ENCODE data around the gene FGD6. TPM values are rescaled to one million over a fixed set of nuclear protein-coding genes. Genes with fewer than 3 reads are reported as not detected.

The FGD6 gene
- total and polyA plus RNA-seq, 2 experiments from 2014 or later, result 12.9 to 32.4 TPM

DNA sequence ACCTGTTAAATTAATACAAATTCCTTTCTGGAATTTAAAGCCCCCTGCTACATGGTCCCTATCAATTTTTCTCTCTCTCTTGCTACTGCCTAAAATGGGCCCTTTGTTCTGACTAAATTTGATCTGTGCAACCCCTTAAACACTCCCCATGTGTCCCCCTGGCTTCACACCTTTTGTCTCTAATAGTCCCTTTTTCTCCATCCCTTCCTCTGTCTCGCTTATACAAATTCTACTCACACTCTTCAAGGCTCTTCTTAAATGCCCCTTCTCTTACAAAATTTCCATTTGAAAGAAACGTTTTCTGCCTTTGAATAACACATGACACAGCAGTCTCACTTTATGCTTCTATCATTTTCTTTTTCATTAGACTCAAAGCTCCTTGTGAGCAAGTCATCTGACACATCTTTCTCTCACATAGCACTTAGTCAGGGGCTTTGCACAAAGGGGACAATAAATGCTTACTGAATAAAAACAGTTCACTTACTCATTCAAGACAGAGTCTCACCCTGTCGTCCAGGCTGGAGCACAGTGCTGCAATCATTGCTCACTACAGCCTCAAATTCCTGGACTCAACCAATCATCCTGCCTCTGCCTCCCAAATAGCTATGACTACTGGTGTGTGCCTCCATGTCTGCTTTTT, 102.4 kb downstream of the FGD6 start:
- Histone ChIP-seq H3K36me3 (ENCODE audit: insufficient read depth) (peaks cover 9% of the 10 kb centered on the region; the same call in 1 of the 2 replicates), H3K4me2 (peak overlapping the region; percentile 36), H3F3A (replicated peaks; ENCODE audit: low read depth) (no peaks in the 10 kb centered on the region), H4K20me1 (replicated peaks; ENCODE audit: insufficient read depth) (no peaks in the 10 kb centered on the region), H3K27ac (ENCODE audit: low read depth) (peak overlapping the region; percentile 53), H3K27me3 (ENCODE audit: insufficient read depth) (no peaks in the 10 kb centered on the region), H3K4me1 (ENCODE audit: insufficient read depth) (peaks cover 29% of the 10 kb centered on the region), H3K79me2 (replicated peaks; ENCODE audit: insufficient read depth) (no peaks in the 10 kb centered on the region), H3K4me3 (no peak overlapping the region), H3K9me2 (ENCODE audit: insufficient read depth) (no peaks in the 10 kb centered on the region), H2AFZ (no peak overlapping the region)
- TF ChIP-seq NANOG (IDR thresholded peaks at IDR 0.05; ENCODE audit: borderline replicate concordance), result peak; percentile 37
- TF ChIP-seq, protein P1, sequence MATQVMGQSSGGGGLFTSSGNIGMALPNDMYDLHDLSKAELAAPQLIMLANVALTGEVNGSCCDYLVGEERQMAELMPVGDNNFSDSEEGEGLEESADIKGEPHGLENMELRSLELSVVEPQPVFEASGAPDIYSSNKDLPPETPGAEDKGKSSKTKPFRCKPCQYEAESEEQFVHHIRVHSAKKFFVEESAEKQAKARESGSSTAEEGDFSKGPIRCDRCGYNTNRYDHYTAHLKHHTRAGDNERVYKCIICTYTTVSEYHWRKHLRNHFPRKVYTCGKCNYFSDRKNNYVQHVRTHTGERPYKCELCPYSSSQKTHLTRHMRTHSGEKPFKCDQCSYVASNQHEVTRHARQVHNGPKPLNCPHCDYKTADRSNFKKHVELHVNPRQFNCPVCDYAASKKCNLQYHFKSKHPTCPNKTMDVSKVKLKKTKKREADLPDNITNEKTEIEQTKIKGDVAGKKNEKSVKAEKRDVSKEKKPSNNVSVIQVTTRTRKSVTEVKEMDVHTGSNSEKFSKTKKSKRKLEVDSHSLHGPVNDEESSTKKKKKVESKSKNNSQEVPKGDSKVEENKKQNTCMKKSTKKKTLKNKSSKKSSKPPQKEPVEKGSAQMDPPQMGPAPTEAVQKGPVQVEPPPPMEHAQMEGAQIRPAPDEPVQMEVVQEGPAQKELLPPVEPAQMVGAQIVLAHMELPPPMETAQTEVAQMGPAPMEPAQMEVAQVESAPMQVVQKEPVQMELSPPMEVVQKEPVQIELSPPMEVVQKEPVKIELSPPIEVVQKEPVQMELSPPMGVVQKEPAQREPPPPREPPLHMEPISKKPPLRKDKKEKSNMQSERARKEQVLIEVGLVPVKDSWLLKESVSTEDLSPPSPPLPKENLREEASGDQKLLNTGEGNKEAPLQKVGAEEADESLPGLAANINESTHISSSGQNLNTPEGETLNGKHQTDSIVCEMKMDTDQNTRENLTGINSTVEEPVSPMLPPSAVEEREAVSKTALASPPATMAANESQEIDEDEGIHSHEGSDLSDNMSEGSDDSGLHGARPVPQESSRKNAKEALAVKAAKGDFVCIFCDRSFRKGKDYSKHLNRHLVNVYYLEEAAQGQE (IDR thresholded peaks at IDR 0.05; ENCODE audit: unreplicated experiment), result no peak
- Mint-ChIP-seq H3K27me3 (ENCODE audit: insufficient read depth, low read depth, poor library complexity) (peaks cover 4% of the 10 kb centered on the region), H3K4me1 (peaks cover 32% of the 10 kb centered on the region), H3K36me3 (ENCODE audit: low read depth) (peaks cover 33% of the 10 kb centered on the region), H3K27ac (peak overlapping the region; percentile 85), H3K4me3 (peak overlapping the region; percentile 14; the same call in 1 of the 3 replicates), H3K9me3 (no peaks in the 10 kb centered on the region)
- DNase-seq (ENCODE audit: low spot score), result peak; percentile 62
- ATAC-seq, result peak; percentile 52

DNA sequence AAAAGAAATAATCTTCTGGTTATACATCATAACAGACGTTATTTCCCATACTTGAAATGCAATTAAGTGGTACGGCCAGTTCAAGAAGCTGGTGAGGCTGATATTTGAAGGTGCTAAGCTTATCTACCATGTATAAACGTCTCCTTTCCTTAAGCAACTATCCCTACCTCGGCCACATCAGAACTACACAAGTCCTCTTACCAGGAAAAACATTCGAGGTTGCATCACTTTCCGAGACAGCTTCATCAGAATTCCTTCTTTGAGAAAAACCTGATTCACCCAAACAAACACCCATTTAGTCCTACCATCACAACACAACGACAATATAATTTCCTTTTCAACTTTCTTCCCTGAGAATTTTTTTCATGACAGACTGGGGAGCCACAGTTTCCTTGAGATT, 109.9 kb downstream of the FGD6 start:
- DNase-seq (ENCODE audit: low spot score) (no peak), ATAC-seq (no peak)
- Histone ChIP-seq H3F3A (replicated peaks; ENCODE audit: low read depth) (no peaks in the 10 kb centered on the region), H2AFZ (no peak overlapping the region), H3K9me2 (ENCODE audit: insufficient read depth) (no peaks in the 10 kb centered on the region), H4K20me1 (replicated peaks; ENCODE audit: insufficient read depth) (no peaks in the 10 kb centered on the region; the same call in 1 of the 2 replicates), H3K79me2 (replicated peaks; ENCODE audit: insufficient read depth) (no peaks in the 10 kb centered on the region), H3K36me3 (ENCODE audit: insufficient read depth) (peaks cover 38% of the 10 kb centered on the region; the same call in 1 of the 2 replicates), H3K4me1 (ENCODE audit: insufficient read depth) (no peaks in the 10 kb centered on the region), H3K4me2 (no peak overlapping the region), H3K27me3 (ENCODE audit: insufficient read depth) (no peaks in the 10 kb centered on the region), H3K4me3 (no peak overlapping the region), H3K27ac (ENCODE audit: low read depth) (no peak overlapping the region)
- Mint-ChIP-seq H3K4me3 (no peak overlapping the region), H3K36me3 (ENCODE audit: low read depth) (peaks cover 58% of the 10 kb centered on the region), H3K27me3 (ENCODE audit: insufficient read depth, low read depth, poor library complexity) (peaks cover 3% of the 10 kb centered on the region), H3K4me1 (no peaks in the 10 kb centered on the region), H3K27ac (peak overlapping the region; percentile 37; the same call in 1 of the 2 replicates), H3K9me3 (no peaks in the 10 kb centered on the region)
- TF ChIP-seq ZNF331 (CRISPR knock-in tag; IDR thresholded peaks at IDR 0.05; ENCODE audit: low read depth) (no peak), NANOG (IDR thresholded peaks at IDR 0.05; ENCODE audit: borderline replicate concordance) (no peak), JUNB (IDR thresholded peaks at IDR 0.05; ENCODE audit: unreplicated experiment) (no peak)
- TF ChIP-seq, protein P1 (IDR thresholded peaks at IDR 0.05; ENCODE audit: unreplicated experiment), result no peak
- TF ChIP-seq, protein P2, sequence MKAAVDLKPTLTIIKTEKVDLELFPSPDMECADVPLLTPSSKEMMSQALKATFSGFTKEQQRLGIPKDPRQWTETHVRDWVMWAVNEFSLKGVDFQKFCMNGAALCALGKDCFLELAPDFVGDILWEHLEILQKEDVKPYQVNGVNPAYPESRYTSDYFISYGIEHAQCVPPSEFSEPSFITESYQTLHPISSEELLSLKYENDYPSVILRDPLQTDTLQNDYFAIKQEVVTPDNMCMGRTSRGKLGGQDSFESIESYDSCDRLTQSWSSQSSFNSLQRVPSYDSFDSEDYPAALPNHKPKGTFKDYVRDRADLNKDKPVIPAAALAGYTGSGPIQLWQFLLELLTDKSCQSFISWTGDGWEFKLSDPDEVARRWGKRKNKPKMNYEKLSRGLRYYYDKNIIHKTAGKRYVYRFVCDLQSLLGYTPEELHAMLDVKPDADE (IDR thresholded peaks at IDR 0.05), result no peak
